HG03139 (cell line): ENCODE data around the gene TRPC4.

ENCODE experiments used
- ATAC-seq: cut with Tn5 transposase; IDR thresholded peaks from one replicate; pipeline ENCODE4 v1.9.1; 2021; ENCODE audit not compliant: unreplicated experiment

The TRPC4 gene

GRCh38 chr13:37663724-37664123, 205.8 kb downstream of the TRPC4 start:
- no peak for ATAC-seq

DNA sequence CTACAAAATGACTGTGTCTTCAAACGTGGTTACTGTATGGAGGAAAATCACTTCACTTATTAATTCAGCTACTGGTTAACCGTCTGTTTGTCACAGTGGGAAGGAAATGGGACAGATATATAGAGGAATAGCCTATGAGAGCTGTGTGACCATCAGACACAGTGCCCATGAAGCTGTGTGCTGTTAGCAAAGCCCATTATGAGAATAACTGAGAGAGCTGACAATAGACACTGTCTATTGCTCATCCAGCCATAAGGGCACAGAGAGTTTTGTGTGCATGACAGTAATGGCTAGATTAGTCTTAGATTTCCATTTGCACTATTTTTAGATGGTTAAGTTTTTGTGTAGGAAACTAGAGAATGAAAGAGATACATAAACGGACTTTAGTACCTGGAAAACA, 206.9 kb downstream of the TRPC4 start:
- ATAC-seq = no peak

DNA sequence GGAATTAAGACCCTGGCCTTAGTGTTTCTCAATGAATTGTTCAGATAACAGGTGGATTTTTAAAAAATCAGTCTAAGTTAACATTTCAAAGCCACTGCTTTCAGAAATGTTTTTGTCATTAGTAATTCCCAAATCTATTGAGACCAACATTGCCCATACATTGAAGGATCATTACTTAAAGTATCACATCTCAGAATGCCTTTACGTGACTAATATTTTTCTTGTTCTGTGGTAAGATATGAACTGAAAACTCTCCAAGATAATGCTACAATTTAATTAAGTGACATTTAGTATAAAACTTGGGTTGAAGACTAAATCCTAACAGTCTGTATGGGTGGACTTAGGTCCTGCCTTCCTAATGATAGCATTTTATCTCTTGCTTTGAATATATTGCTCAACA, 211.6 kb downstream of the TRPC4 start:
- ATAC-seq = no peak

GRCh38 chr13:37657134-37657533, 212.4 kb downstream of the TRPC4 start:
- no peak for ATAC-seq

GRCh38 chr13:37656247-37656940, 213.2 kb downstream of the TRPC4 start:
- no peak for ATAC-seq

DNA sequence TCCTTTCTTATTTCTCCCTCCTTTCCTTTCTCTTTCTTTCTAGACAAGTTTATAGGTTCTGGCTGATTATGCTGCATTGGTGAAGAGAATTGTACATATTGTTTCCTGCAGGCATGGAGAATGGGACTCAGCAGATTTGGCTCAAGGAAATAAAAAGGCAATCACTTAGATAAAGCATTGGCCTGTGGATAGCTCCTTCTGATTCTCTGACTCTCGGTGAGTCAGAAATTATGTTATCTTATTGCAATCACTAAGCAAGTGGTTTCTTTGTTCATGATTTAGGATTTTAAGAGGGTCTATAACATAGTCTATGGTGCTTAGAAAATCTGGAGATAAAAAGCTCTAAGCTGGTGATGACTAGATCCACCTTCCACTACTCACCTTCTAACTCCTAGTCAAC, 217.0 kb downstream of the TRPC4 start:
- ATAC-seq = no peak

- no peak for ATAC-seq
Measured at GRCh38 chr13:37651891-37652290, 217.7 kb downstream of the TRPC4 start.

DNA sequence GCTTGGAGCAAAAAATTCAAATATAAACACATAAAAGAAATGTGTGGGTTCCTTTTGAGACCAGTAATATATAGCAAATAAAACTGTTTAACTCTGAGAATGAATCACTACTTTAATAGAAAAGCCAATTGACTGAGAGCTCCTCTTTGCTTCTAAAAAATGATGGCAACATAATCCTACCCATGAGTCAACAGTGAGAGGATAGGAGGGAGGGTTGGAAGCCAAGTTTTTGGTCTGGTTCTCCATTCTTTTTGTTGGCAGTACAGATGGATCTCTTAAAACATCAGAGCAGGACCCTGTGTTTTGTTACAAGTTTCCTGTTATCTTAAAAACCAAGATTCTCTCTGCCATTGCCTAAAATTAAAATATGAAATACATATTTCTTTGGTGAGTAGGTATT, 221.0 kb downstream of the TRPC4 start:
- no peak for ATAC-seq

DNA sequence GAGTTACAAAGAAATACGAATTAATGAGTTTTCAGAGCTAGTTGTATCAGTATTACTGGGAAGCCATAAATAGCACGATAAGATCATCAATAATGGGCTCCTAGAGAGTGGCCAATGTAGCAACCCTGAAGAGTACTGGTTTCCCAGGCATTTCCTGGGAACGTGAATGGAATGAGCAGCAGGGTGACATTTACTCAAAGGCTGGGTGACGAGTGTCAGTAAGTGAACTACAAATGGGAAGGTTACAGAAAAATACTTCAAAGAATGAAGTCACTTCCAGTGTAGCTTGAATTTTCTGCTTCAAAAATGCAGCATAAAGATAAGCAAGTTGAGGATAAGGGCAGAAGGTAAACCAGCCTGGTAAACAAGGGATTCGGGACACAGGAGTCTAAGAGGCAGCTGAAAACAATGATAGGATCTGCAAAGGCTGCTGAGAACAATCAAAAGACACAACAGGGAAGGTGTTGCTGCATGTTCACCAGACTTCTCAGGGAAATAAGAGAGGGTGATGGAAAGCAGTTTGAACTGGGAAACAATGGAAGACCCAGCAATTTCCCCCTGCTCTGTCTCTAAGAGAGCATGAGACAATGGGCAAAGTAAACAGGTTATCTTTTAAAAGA, 222.4 kb downstream of the TRPC4 start:
- ATAC-seq = no peak

DNA sequence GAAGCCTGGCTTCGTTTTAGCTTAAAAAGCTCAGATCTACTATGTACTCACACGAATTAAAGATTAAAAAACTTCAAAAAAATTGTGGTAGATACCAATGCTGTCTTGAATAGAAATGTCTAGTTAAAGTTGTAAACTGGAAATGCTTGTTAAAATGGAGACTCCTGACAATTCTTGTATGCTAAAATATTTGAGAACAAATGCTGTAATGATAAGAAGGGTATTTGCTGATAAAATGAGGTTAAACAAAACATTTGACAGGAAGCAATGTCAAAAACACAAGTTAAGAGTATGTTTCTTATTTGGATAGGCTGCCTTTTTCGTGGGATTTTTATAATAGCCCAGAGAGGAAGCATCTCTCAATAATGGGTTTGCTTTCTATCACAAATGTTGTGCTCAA, 223.0 kb downstream of the TRPC4 start:
- no peak for ATAC-seq

DNA sequence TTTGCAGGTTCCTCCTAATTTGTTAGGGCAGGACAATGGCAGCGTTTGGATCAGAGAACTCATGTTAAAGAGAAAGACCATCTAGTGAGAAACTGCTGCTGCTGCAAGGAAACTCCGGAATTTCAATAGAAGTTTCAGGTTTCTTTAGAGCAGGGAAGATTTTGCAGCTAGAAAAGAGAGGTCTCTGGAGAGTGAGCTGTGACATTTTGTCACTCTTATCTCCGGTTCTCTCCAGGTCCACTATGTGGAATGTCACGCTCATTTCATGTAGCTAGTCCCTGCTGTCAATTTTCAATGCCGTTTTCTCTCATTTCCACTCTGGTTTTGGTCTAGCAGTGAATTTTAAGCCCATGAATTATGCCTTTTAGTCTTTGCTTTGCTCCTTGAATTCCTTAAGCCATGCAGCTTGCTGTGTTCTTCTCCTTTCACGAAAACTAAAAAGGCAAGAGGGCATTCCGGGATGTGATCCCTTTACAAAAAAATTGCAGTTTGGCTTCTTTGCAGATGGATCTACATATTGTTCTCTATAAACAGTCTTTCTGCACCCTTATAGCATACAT, 224.3 kb downstream of the TRPC4 start:
- no peak for ATAC-seq

DNA sequence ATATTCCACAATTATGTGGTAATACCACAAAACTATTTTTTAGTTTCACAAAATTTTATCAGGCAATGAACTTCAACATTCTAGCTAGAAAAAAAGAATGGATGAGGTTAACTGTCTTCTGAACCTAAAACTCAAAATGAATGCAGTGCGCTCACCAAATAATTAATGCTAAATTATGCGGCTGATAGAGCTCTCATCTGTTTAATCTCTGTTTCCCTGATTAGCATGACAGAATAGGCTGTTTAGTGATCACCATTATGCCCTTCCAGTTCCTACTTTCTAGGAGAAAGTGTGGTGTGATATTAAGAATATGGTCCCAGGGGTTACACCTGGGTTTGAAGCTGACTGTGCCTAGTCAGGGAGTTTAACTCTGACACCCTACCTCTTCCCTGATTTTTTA, 228.2 kb downstream of the TRPC4 start:
- ATAC-seq = no peak

GRCh38 chr13:37640499-37640898, 229.1 kb downstream of the TRPC4 start:
- ATAC-seq = no peak

GRCh38 chr13:37636701-37637100, 232.9 kb downstream of the TRPC4 start:
- no peak for ATAC-seq

GRCh38 chr13:37632294-37632693, 237.3 kb downstream of the TRPC4 start:
- ATAC-seq = no peak

DNA sequence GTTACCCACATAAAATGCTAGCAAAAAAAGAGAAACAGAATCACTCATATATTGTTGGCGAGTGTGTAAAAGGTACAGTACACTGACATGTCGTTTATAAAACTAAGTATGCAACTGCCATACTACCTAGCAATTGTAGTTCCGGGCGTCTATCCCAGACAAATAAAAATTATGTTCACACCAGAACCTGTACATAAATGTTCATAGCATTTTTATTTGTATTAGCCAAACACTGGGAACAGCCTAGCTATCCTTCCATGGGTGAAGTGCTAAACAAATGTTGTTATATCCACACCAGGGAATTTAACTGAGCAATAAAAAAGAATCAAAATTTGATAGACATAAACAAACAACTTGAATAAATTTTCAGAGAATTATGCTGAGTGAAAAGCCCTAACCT, 242.1 kb downstream of the TRPC4 start:
- no peak for ATAC-seq

DNA sequence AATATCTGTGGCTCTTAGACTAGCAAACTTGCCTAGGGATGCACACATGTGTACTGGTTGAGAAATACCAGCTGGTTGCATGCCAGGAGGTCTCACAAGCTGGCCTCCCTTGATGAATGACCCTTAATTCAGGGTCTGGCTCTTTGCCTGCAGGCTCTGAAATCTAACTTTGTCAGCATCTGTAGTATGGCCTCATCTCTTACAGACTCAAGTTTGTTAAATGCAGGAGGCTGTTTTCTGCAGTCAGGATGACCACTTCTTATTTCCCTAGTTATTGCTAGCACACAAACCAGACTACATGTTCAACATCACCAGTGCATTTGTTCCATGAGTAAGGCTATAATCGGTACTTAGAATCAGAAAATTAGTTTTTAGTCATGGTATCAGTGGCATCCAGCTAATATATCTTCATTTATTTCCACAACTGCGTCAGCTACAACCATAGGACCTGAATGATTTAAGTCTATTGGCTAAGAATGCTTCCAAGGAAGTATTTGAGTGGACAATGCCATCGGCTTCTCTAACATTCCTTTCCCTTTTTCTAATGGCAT, 247.7 kb downstream of the TRPC4 start:
- no peak for ATAC-seq

DNA sequence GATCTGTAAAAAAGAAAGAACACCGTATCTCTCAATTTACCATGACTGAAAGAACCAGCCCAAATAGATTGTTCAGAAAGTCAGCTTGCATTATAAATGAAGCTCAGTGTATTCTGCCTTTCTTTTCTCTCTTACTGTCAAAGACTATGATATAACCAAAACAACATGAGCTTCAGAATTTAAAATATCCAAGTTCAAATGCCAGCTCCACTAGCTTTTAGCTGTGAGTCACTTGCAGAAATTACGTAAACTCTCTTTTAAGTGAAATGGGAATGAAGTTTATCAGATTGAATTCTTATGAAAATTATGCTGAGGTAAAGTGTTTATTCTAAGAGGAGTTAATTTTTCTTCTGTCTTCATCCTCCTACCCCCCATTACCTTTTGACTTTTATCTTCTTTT, 251.0 kb downstream of the TRPC4 start:
- ATAC-seq = no peak

DNA sequence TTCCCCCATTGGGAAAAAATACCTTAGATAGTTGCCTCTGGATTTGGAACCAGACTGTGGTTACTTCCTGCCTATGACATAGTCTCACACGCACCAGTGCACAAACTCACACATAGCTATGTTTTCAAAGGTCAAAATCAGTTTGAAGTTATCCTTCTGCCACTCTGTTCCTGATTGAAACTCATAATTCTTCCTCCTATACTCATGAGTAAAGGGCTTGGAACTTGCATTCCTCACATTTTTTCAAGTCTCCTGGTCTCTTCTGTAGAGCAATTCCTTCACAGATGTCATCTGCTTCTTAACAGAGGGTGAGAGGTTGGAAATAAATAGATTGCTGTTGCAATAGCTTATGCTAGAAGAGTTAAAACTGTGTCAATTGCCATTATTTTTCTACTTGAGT, 252.4 kb downstream of the TRPC4 start:
- ATAC-seq = no peak

DNA sequence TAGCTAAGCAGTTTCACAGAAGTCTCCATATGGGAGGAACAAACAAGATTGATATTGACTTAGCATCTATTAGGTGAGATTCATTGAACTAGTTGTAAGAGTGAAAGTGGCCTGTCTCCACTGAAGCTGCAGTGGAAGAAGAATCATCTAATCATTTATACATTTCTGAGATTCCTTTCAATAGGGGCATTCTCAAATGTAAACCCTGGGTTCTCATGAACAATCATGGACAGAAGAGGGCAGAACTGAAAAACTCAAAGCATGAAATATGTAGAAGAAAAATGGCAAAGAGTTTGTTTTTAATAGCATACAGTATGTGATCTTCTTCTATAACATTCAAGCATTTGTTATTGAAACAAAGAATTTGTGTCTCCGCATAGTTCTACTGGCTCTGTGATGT, 253.4 kb downstream of the TRPC4 start:
- no peak for ATAC-seq

DNA sequence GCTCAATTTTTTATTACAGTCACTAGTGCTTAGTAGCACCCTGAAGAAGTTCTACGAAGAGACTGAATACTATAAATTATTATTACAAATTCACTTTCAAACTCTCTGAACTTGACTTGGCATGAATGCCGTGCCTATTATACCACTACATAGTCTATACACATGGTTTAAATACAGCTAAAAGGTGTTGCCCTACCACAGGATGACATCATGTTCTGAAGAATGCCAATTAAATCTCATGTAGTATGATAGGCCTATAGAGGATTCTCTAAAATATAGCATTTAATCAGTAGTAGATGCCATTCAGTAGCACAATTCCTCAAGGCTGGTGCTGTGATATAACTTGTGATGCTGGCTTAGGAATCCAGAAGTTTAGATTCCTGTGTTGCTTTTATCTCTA, 254.3 kb downstream of the TRPC4 start:
- no peak for ATAC-seq

DNA sequence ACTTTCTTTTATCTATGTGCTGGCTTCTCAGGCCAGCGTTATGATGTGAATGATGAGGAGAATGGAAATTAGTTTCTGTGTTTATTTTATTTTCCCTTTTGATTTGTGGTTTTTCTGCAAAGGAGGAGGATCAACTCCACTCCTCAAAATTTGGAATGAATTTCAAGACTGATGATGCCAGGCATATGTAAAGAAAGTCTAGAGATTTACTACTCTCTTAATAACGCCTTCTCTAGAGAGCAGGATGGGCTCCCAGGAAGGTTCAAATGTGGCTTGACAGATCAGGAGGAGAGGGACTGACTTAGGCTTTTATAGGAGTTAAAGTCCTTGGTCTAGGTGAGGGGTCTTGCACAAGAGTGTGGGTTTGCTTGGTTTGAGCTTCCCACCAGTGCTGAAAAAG, 255.9 kb downstream of the TRPC4 start:
- no peak for ATAC-seq
